Small intestine (tissue), 7 donors: ENCODE data around the gene SOX6. TPM values are rescaled to one million over a fixed set of nuclear protein-coding genes. Genes with fewer than 3 reads are reported as not detected.

ENCODE experiments used
- DNase-seq, 2 donors: peaks; one replicate each; pipeline versions ENCODE4 v3.0.0 to v3.0.0-alpha.2; 2013
- FAIRE-seq: peaks from 2 replicates; lab custom pipeline; 2012; peaks lifted over from hg19 to GRCh38; lab: Jason Lieb, UNC
- H3K27ac ChIP-seq, 3 donors: one replicate each; pipeline ENCODE4 v1.5.1; 2013; ENCODE audit warnings: low read length in 2 of 3, mild to moderate bottlenecking in 2 of 3, control low read depth in 1 of 3, inconsistent platforms in 1 of 3, low read depth in 1 of 3, moderate library complexity in 1 of 3
- H3K27me3 ChIP-seq, 3 donors: one replicate each; pipeline ENCODE4 v1.6.1; 2013; ENCODE audit warnings: low read length in 3 of 3, inconsistent platforms in 1 of 3; ENCODE audit not compliant: control insufficient read depth in 3 of 3, insufficient read depth in 3 of 3
- H3K36me3 ChIP-seq, 3 donors: one replicate each; pipeline ENCODE4 v1.6.1; 2013; ENCODE audit warnings: low read length in 3 of 3, inconsistent platforms in 1 of 3, low read depth in 1 of 3, mild to moderate bottlenecking in 1 of 3, moderate library complexity in 1 of 3; ENCODE audit not compliant: control insufficient read depth in 3 of 3, insufficient read depth in 2 of 3
- H3K4me1 ChIP-seq, 3 donors: one replicate each; pipeline ENCODE4 v1.6.1; 2013; ENCODE audit warnings: low read length in 2 of 3, inconsistent platforms in 1 of 3, low read depth in 1 of 3, mild to moderate bottlenecking in 1 of 3, moderate library complexity in 1 of 3; ENCODE audit not compliant: control insufficient read depth in 3 of 3, insufficient read depth in 2 of 3
- H3K4me3 ChIP-seq, 3 donors: one replicate each; pipeline ENCODE4 v1.5.1; 2013; ENCODE audit warnings: low read length in 3 of 3, control low read depth in 1 of 3, inconsistent platforms in 1 of 3, low read depth in 1 of 3, mild to moderate bottlenecking in 1 of 3, moderate library complexity in 1 of 3
- H3K9me3 ChIP-seq, 2 donors: one replicate each; pipeline ENCODE4 v1.6.1; 2013; ENCODE audit warnings: low read depth in 1 of 2, low read length in 1 of 2; ENCODE audit not compliant: control insufficient read depth in 2 of 2, insufficient read depth in 1 of 2
- WGBS, 3 donors: extraction: QIAGEN DNeasy Blood & Tissue Kit; methylation state at CpG; one replicate each; pipeline ENCODE4 v1.1.7; 2013; 5-methylcytosine and 5-hydroxymethylcytosine counted together
- polyA plus RNA-seq, 4 donors: library from polyadenylated mRNA; stranded (reverse) in 3 of 4; unstranded in 1 of 4; fragments of 200-250 nt in 3 of 4; fragments of 120-200 nt in 1 of 4; gene quantifications; one replicate each; pipeline versions ENCODE4 v1.2.1 to v1.2.3, GENCODE V29; 2013
- donor health status: healthy with polysubstance abuse.
- donor health status: control.
- donor health status: control.
- donor health status: Bipolar disorder and iron deficiency.
- donor health status: healthy.

The SOX6 gene
- polyA plus RNA-seq, 4 donors, result 4.6 to 52.4 (median 7.7) TPM

DNA sequence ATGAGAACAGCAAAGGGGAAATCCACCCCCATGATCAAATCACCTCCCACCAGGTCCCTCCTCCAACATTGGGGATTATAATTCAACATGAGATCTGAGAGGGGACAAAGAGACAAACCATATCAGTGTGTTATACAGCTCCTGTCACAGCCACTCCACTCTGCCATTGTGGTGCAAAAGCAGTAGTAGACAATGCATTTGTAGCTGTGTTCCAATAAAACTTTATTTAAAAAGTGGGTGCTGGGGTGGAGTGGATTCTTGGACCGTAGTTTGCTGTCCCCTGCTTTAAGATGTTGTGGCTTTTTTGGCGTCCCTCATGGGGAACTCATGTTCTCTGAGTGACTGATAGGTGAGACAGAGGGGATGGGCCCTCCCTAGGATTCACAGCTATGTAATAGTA is 399.1 kb downstream of the SOX6 start:
- WGBS, 3 donors, result 69 to 89% (median 83%) methylated on average over 2 of the region's 2 CpGs
- no peaks in the 10 kb centered on the region for H3K27me3 ChIP-seq
- no peak for FAIRE-seq

DNA sequence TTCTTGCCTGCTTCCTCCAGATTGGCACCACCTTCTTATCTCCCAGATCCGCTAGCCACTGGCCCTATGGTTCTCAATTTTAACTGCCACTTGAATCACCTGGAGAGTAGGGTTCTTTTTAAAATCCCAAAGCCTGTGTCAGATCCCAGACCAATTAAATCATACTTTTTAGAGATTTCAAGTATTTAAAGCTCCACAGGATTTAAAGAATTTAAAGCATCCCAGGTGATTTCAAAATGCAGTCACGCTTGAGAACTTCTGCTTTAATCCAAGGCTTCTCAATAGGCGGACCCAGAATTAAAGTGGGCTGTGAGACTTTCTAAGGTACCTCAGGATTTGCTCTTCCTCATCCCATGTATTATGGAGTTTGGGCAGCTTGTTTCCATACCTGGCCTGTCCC is 400.0 kb downstream of the SOX6 start:
- Histone ChIP-seq H3K4me3 (no peak overlapping the region), H3K4me1 (no peaks in the 10 kb centered on the region), H3K36me3 (no peaks in the 10 kb centered on the region), H3K9me3 (no peaks in the 10 kb centered on the region), H3K27me3 (no peaks in the 10 kb centered on the region), H3K27ac (no peak overlapping the region)
- 89 to 98% (median 95%) methylated on average over 3 of the region's 3 CpGs for WGBS, 3 donors
- DNase-seq (no peak), FAIRE-seq (no peak)

More for the DNA sequence above, 399.1 kb downstream of the SOX6 start:
- Histone ChIP-seq H3K4me3 (no peak overlapping the region), H3K36me3 (no peaks in the 10 kb centered on the region), H3K4me1 (no peaks in the 10 kb centered on the region), H3K27ac (no peak overlapping the region), H3K9me3 (no peaks in the 10 kb centered on the region)
- no peak for DNase-seq

DNA sequence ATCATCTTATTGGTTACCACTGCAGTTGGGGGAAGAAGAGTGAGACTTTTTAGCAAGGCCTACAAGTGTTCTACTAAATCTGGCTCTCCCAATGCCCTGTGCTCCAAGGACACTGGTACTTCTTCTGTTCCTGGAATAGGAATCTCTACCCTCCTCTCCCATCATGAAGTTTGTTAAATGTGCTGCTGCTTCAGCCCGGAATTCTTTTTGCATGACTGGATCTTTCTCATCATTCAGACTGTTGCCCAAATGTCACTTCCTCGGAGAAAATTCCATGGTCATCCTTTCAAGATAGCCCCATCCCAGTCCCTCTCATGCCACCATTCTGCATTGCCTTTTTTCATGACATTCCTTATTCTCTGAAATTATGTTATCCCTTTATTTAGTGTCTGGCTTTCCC is 400.8 kb downstream of the SOX6 start:
- WGBS, 3 donors, result 64 to 86% (median 76%) methylated on average over 2 of the region's 2 CpGs
- no peaks in the 10 kb centered on the region for H3K4me1 ChIP-seq
- DNase-seq (no peak), FAIRE-seq (no peak)
- no peaks in the 10 kb centered on the region for H3K27me3 ChIP-seq
- H3K9me3 ChIP-seq, result no peaks in the 10 kb centered on the region
- no peak overlapping the region for H3K27ac ChIP-seq
- no peak overlapping the region for H3K4me3 ChIP-seq
- H3K36me3 ChIP-seq, result no peaks in the 10 kb centered on the region

DNA sequence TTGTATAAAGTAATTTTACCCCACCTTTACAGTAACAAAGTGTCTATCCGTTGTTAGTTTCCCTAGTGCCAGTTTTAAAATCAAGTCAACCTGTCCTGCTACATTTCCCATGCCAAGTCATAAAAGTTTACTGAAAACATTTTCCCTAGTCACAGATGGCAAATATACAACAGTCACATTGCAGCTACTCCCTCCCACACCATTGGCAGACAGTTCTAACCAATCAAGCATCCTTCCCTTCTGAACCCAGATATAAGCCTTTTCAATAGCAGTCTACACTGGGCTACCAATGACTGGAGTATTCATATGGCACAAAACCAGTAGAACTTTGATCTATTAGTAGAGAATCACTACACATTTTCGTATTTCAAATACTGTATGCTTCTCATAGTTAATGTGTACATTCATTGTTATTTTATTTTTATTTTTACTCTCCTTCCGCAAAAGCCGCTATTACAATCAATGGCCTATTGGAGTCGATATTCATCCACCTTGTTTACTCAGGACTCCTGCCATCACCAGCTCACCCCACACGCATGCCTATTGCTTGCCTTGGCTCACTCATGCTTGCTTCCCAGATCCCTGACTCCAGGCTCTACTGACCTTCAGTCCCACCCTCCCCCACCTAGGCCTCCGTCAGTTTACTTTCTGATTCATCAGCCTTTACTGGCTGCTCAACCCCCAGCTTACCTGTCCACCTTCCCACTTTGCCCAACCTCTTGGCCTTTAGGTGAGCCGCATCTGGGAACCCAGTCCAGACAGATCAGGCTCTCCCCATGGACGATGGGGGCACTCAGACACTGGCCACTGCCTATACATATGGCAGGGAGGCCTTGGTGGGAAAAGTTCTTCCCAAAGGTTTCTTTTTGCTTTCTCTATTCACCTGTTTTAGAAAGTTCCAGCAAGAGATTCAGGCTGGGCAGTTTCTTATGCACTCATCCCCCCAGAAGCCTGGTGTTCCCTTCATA is 408.4 kb downstream of the SOX6 start:
- DNase-seq (no peak), FAIRE-seq (no peak)
- Histone ChIP-seq H3K4me1 (no peaks in the 10 kb centered on the region), H3K27ac (no peak overlapping the region), H3K27me3 (no peaks in the 10 kb centered on the region), H3K9me3 (peaks cover 0 to 8% of the 10 kb centered on the region in 2 donors), H3K4me3 (no peak overlapping the region), H3K36me3 (no peaks in the 10 kb centered on the region)
- 86 to 91% (median 90%) methylated on average over 9 of the region's 9 CpGs for WGBS, 3 donors

DNA sequence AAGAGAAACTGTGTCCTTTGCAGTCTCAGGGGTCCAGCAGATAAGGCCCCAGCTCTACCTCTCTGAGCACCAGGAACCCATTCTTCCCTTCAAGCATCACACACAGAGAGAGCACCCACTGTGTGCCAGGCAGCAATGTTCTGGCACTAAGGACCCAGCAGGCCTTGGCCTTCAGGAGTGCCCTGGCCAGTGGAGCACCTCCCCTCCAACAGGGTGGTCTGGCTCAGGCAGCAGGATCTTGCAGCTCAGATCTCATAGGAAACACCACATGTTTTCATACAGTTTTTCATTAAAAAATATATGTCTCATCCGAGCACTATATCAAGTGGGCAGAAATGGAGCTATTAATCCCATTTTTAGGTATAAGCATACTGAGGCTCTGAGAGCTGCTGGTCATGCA is 410.6 kb downstream of the SOX6 start:
- 88 to 100% (median 97%) methylated on average over 1 of the region's 1 CpG for WGBS, 3 donors
- Histone ChIP-seq H3K27me3 (peaks cover 0 to 6% (median 0%) of the 10 kb centered on the region in 3 donors), H3K9me3 (peaks cover 0 to 9% of the 10 kb centered on the region in 2 donors), H3K4me1 (no peaks in the 10 kb centered on the region), H3K4me3 (no peak overlapping the region), H3K27ac (no peak overlapping the region), H3K36me3 (no peaks in the 10 kb centered on the region)
- DNase-seq (no peak), FAIRE-seq (no peak)

DNA sequence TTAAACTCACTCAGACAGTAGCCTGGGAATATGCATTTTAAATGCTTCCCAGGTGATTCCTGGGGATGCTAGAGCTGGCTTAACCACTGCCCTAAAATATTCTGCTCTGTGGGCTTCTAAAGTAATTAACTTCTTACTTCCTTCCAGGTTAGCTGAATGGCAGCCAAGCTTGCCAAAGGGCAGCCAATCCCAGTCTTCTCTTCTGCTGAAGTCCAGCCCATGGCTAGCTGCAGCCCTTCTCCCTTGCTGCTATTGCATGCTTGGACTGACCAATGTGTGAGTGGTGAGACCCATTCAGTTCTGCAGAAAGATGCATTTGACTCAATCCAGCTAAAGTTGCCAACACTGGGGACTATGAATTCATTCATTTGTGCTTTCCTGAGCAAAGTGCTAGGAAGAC is 411.9 kb downstream of the SOX6 start:
- H3K4me3 ChIP-seq, result no peak overlapping the region
- no peak overlapping the region for H3K27ac ChIP-seq
- peaks cover 0 to 6% (median 0%) of the 10 kb centered on the region in 3 donors for H3K27me3 ChIP-seq
- H3K36me3 ChIP-seq, result no peaks in the 10 kb centered on the region
- FAIRE-seq (no peak), DNase-seq (no peak)
- H3K9me3 ChIP-seq, result peaks cover 0 to 9% of the 10 kb centered on the region in 2 donors
- no peaks in the 10 kb centered on the region for H3K4me1 ChIP-seq

DNA sequence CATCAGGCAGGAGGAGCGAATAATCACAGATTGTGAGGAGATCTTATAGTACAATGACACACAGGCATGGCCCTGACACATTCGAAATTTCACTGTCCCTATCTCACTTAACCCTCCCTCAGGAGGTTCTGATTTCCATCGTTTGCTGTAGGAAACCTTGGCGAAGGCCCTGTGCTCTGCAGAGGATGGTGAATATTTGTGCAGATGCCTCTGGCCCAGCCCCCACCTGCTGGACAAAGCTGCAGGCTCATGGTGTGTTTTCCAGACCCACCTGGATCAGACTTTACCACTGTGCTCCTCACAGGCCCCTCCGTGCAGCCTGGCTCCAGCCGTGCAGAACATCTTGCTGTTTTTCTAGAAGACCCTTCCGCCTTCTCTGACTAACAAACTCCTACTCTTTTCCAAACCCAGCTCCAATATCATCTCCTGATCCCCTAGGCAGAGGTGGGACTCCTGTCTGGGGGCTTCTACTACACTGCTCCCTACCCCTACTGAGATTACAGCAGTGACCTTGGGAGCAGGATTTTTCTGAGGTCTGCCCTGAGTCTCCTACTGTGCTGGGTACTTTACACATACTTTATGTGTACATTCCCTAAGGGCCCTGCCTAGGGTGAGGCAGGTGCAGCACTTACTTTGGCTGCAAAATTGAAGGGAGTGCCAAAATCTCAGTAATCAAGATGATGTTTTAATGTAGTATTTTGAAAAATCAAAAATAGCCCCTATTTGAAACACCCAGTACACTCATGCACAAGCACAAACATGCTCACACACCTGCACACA is 412.7 kb downstream of the SOX6 start:
- Histone ChIP-seq H3K27ac (no peak overlapping the region), H3K27me3 (peaks cover 0 to 6% (median 0%) of the 10 kb centered on the region in 3 donors), H3K36me3 (no peaks in the 10 kb centered on the region), H3K9me3 (peaks cover 0 to 9% of the 10 kb centered on the region in 2 donors), H3K4me3 (no peak overlapping the region), H3K4me1 (no peaks in the 10 kb centered on the region)
- 81 to 87% (median 83%) methylated on average over 7 of the region's 7 CpGs for WGBS, 3 donors
- DNase-seq (no peak), FAIRE-seq (no peak)

DNA sequence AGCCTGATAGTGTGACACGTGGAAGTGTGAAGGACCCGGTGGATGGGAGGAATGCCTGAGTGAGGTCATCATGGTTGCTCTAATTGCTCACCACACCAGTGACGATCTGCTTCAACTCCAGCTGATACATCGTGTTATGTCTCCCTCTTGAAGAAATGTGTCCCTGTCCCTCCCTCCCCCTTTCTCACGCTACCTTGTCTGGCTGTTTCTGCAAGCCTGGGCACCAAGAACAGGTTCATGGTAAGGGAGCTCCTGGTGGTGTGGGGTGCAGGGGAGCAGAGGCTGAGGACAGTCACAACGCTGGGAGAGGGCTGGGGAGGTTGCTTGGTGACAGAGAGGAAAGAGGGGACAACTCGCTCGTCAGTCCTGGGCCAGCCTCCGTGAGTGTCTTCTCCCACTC is 413.4 kb downstream of the SOX6 start:
- H3K27me3 ChIP-seq, result peaks cover 0 to 6% (median 0%) of the 10 kb centered on the region in 3 donors
- 91 to 94% (median 92%) methylated on average over 9 of the region's 9 CpGs for WGBS, 3 donors
- FAIRE-seq, result no peak
- no peaks in the 10 kb centered on the region for H3K36me3 ChIP-seq
- peaks cover 0 to 3% (median 0%) of the 10 kb centered on the region in 3 donors for H3K4me1 ChIP-seq
- H3K4me3 ChIP-seq, result no peak overlapping the region
- H3K27ac ChIP-seq, result no peak overlapping the region
- DNase-seq, result no peak
- H3K9me3 ChIP-seq, result peaks cover 0 to 9% of the 10 kb centered on the region in 2 donors
